HCT116 (cell line): ENCODE results near the gene TLR9. TPM values are rescaled to one million over a fixed set of nuclear protein-coding genes. Genes with fewer than 3 reads are reported as not detected.

Source experiments
- ATAC-seq: fragments of 200-7000 bp; cut with Tn5 transposase; 2 replicates; pipeline ENCODE4 v1.9.1; 2020; ENCODE audit warnings: mild to moderate bottlenecking, moderate library complexity
- BruUV-seq: library from RNA; stranded (reverse); fragments of 400-500 nt; replicated peaks from 2 replicates; lab custom pipeline; 2021; lab: Mats Ljungman, UMichigan
- CTCF ChIA-PET: fragments of 300-600 bp; sonication (Branson Sonifier 250); formaldehyde crosslinking; loops from one replicate; lab custom pipeline; 2021; ENCODE audit warnings: antibody characterized with exemption; lab: Charles Lee
- POLR2A ChIA-PET: fragments of 300-600, 350-600 bp; sonication (Branson Sonifier 250); formaldehyde crosslinking; loops from one replicate; lab custom pipeline; 2021; ENCODE audit warnings: antibody characterized with exemption; lab: Charles Lee
- RAD21 ChIA-PET, 2 experiments: fragments of 300-600 bp; sonication (Branson Sonifier 250); formaldehyde crosslinking; loops; one replicate each; lab custom pipeline; 2023; ENCODE audit warnings: low total read pairs in 2 of 2; ENCODE audit not compliant: uncharacterized antibody in 2 of 2, unreplicated experiment in 2 of 2, low non-redundant PET in 1 of 2; lab: Charles Lee
- DNase-seq: peaks from one replicate; pipeline ENCODE4 v3.0.0-alpha.2; 2010; ENCODE audit warnings: low read depth, low spot score
- H2AFZ ChIP-seq: fragments of 200-600 bp; shearing (Covaris generic), sonication (generic); 2 replicates; pipeline ENCODE4 v1.6.1; 2017; ENCODE audit warnings: low read depth, mixed run types, mixed read lengths, antibody characterized with exemption, low read length; ENCODE audit not compliant: poor library complexity, severe bottlenecking
- H3K27ac ChIP-seq: 2 replicates; pipeline ENCODE4 v1.5.1; 2012; ENCODE audit warnings: low read depth, low read length
- H3K27me3 ChIP-seq: fragments of 200-600 bp; sonication (generic); 2 replicates; pipeline ENCODE4 v1.6.1; 2016; ENCODE audit warnings: mixed run types, low read length, mixed read lengths; ENCODE audit not compliant: insufficient read depth
- H3K36me3 ChIP-seq, 2 experiments: fragments of 200-500 bp in 1 of 2; fragments of 200-600 bp in 1 of 2; sonication (Bioruptor generic) in 1 of 2; sonication (generic) in 1 of 2; 2 replicates each; pipeline versions ENCODE4 v1.5.1 to v1.6.1; 2014 to 2016; ENCODE audit warnings: low read length in 2 of 2, inconsistent platforms in 1 of 2, mixed read lengths in 1 of 2, mixed run types in 1 of 2; ENCODE audit not compliant: insufficient read depth in 2 of 2, control insufficient read depth in 1 of 2
- H3K4me1 ChIP-seq, 2 experiments: fragments of 200-600 bp in 1 of 2; sonication (generic) in 1 of 2; 2 replicates each; pipeline versions ENCODE4 v1.5.1 to v1.6.1; 2012 to 2017; ENCODE audit warnings: low read length in 2 of 2, inconsistent platforms in 1 of 2, mild to moderate bottlenecking in 1 of 2, mixed read lengths in 1 of 2, mixed run types in 1 of 2, moderate library complexity in 1 of 2; ENCODE audit not compliant: insufficient read depth in 2 of 2, control insufficient read depth in 1 of 2
- H3K4me2 ChIP-seq: fragments of 200-600 bp; sonication (generic); 2 replicates; pipeline ENCODE4 v1.6.1; 2017; ENCODE audit warnings: mixed run types, low read length, mixed read lengths
- H3K4me3 ChIP-seq, 2 experiments: fragments of 200-600 bp in 1 of 2; sonication (generic) in 1 of 2; replicated peaks in 1 of 2; 2 replicates each; pipeline ENCODE4 v1.5.1; 2011 to 2016; ENCODE audit warnings: low read length in 2 of 2, control low read depth in 1 of 2, low read depth in 1 of 2, mild to moderate bottlenecking in 1 of 2, mixed read lengths in 1 of 2, mixed run types in 1 of 2
- H3K79me2 ChIP-seq: fragments of 200-600 bp; sonication (generic); 2 replicates; pipeline ENCODE4 v1.6.1; 2017; ENCODE audit warnings: mild to moderate bottlenecking, mixed run types, low read length, moderate library complexity, mixed read lengths; ENCODE audit not compliant: insufficient read depth
- H3K9ac ChIP-seq: fragments of 200-600 bp; sonication (generic); 2 replicates; pipeline ENCODE4 v1.6.1; 2016; ENCODE audit warnings: low read length, mixed read lengths
- H3K9me2 ChIP-seq: fragments of 200-600 bp; sonication (generic), shearing (Covaris generic); 2 replicates; pipeline ENCODE4 v1.6.1; 2017; ENCODE audit warnings: mixed run types, mild to moderate bottlenecking, moderate library complexity; ENCODE audit not compliant: insufficient read depth
- H3K9me3 ChIP-seq, 2 experiments: fragments of 200-500 bp in 1 of 2; fragments of 200-600 bp in 1 of 2; sonication (Bioruptor generic) in 1 of 2; sonication (generic) in 1 of 2; 2 replicates each; pipeline ENCODE4 v1.6.1; 2014 to 2017; ENCODE audit warnings: low read length in 2 of 2, mixed read lengths in 2 of 2, inconsistent platforms in 1 of 2, low read depth in 1 of 2, mild to moderate bottlenecking in 1 of 2, mixed run types in 1 of 2, moderate library complexity in 1 of 2; ENCODE audit not compliant: control insufficient read depth in 1 of 2, insufficient read depth in 1 of 2
- H4K20me1 ChIP-seq: fragments of 200-600 bp; sonication (generic), shearing (Covaris generic); 2 replicates; pipeline ENCODE4 v1.6.1; 2017; ENCODE audit warnings: mixed run types, mild to moderate bottlenecking, moderate library complexity; ENCODE audit not compliant: insufficient read depth
- CEBPB ChIP-seq: IDR thresholded peaks from 2 replicates; pipeline ENCODE4 v1.6.1; 2012; ENCODE audit warnings: low read depth
- EGR1 ChIP-seq: IDR thresholded peaks from 2 replicates; pipeline ENCODE4 v1.6.1; 2012; ENCODE audit warnings: low read depth
- TCF7L2 ChIP-seq: IDR thresholded peaks from 2 replicates; pipeline ENCODE4 v1.7.0; 2011; ENCODE audit warnings: borderline replicate concordance, inconsistent platforms; ENCODE audit not compliant: insufficient read depth, insufficient read length; ENCODE audit errors: extremely low read depth
- YY1 ChIP-seq: IDR thresholded peaks from 2 replicates; pipeline ENCODE4 v1.6.1; 2011; ENCODE audit warnings: low read length, low read depth, moderate library complexity, mild to moderate bottlenecking; ENCODE audit not compliant: insufficient replicate concordance; ENCODE audit errors: extremely low read depth
- ZFX ChIP-seq: fragments of 450-650 bp; IDR thresholded peaks from 2 replicates; pipeline ENCODE4 v1.6.1; 2017
- intact Hi-C: fragments of 100-400 bp; cut with micrococcal nuclease; formaldehyde crosslinking; loops from 2 replicates; pipeline ENCODE4 v1.10.0; 2022
- total RNA-seq: library from RNA; stranded (reverse); gene quantifications from one replicate; pipeline ENCODE4 v1.2.1, GENCODE V29; 2021; ENCODE audit not compliant: unreplicated experiment
- TF ChIP-seq, protein P1 (sequence below): IDR thresholded peaks from 2 replicates; pipeline ENCODE4 v1.6.1; 2012
- TF ChIP-seq, protein P2 (sequence below): IDR thresholded peaks from 2 replicates; pipeline ENCODE4 v1.6.1; 2011; ENCODE audit warnings: mild to moderate bottlenecking, low read length, moderate library complexity; ENCODE audit not compliant: insufficient replicate concordance; ENCODE audit errors: extremely low read depth

The TLR9 gene
- total RNA-seq, 1 experiment from 2014 or later = 0.15 TPM

- Histone ChIP-seq H3K27me3 (no peaks in the 10 kb centered on the region), H3K4me3 (no peak overlapping the region), H3K9me2 (no peaks in the 10 kb centered on the region), H3K9ac (no peak overlapping the region), H2AFZ (no peak overlapping the region), H3K79me2 (no peaks in the 10 kb centered on the region; the same call in 1 of the 2 replicates), H3K4me2 (no peak overlapping the region), H3K4me1 (no peaks in the 10 kb centered on the region), H3K27ac (no peak overlapping the region), H3K36me3 (peaks cover 67 to 70% of the 10 kb centered on the region in 2 experiments), H3K9me3 (no peaks in the 10 kb centered on the region), H4K20me1 (no peaks in the 10 kb centered on the region)
- RAD21 ChIA-PET = no interaction called here
- no peak for ATAC-seq
- POLR2A ChIA-PET = no interaction called here
- CTCF ChIA-PET = no interaction called here
- no TSS peak for BruUV-seq
- no peak for TF ChIP-seq ZFX
- no peak for DNase-seq
- intact Hi-C loops = no loop called here
Measured at GRCh38 chr3:52210550-52211046, 14.8 kb downstream of the TLR9 start.

- intact Hi-C loops = no loop called here
- H3K4me3 ChIP-seq = no peak overlapping the region
- RAD21 ChIA-PET = no interaction called here
- H3K4me2 ChIP-seq = no peak overlapping the region
- DNase-seq = no peak
- H3K9me3 ChIP-seq = no peaks in the 10 kb centered on the region
- no peak for TF ChIP-seq YY1
- TF ChIP-seq, protein P1, sequence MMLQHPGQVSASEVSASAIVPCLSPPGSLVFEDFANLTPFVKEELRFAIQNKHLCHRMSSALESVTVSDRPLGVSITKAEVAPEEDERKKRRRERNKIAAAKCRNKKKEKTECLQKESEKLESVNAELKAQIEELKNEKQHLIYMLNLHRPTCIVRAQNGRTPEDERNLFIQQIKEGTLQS = no peak
- no peak for TF ChIP-seq EGR1
- TF ChIP-seq TCF7L2 = no peak
- TF ChIP-seq, protein P2, sequence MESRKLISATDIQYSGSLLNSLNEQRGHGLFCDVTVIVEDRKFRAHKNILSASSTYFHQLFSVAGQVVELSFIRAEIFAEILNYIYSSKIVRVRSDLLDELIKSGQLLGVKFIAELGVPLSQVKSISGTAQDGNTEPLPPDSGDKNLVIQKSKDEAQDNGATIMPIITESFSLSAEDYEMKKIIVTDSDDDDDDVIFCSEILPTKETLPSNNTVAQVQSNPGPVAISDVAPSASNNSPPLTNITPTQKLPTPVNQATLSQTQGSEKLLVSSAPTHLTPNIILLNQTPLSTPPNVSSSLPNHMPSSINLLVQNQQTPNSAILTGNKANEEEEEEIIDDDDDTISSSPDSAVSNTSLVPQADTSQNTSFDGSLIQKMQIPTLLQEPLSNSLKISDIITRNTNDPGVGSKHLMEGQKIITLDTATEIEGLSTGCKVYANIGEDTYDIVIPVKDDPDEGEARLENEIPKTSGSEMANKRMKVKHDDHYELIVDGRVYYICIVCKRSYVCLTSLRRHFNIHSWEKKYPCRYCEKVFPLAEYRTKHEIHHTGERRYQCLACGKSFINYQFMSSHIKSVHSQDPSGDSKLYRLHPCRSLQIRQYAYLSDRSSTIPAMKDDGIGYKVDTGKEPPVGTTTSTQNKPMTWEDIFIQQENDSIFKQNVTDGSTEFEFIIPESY = no peak
- TF ChIP-seq ZFX = no peak
- TF ChIP-seq CEBPB = no peak
- H3K27ac ChIP-seq = no peak overlapping the region
- CTCF ChIA-PET = no interaction called here
- no peaks in the 10 kb centered on the region for H4K20me1 ChIP-seq
- no peak for ATAC-seq
- no peaks in the 10 kb centered on the region for H3K27me3 ChIP-seq
- H3K9me2 ChIP-seq = no peaks in the 10 kb centered on the region
- H3K4me1 ChIP-seq = no peaks in the 10 kb centered on the region
- POLR2A ChIA-PET = no interaction called here
- H3K79me2 ChIP-seq = no peaks in the 10 kb centered on the region; the same call in 1 of the 2 replicates
- peaks cover 73 to 75% of the 10 kb centered on the region in 2 experiments for H3K36me3 ChIP-seq
- no TSS peak for BruUV-seq
- no peak overlapping the region for H3K9ac ChIP-seq
- no peak overlapping the region for H2AFZ ChIP-seq
Measured at GRCh38 chr3:52210037-52210436, 15.4 kb downstream of the TLR9 start.
